HepG2 (cell line): ENCODE results near the gene FKBP8. TPM values are rescaled to one million over a fixed set of nuclear protein-coding genes. Genes with fewer than 3 reads are reported as not detected.
A peak's percentile ranks its signal among the peaks of the same experiment; 100 is the strongest.

ENCODE experiments used
- AGO2 ChIP-seq: fragments of 200-400 bp; formaldehyde crosslinking; optimal IDR thresholded peaks from 2 replicates; pipeline ENCODE3; 2017; ENCODE audit warnings: mild to moderate bottlenecking, low read depth, low read length, moderate library complexity
- ELK4 ChIP-seq: sonication (generic); formaldehyde crosslinking; IDR thresholded peaks from 2 replicates; pipeline ENCODE4 v1.9.0; 2021; ENCODE audit warnings: missing genetic modification reagents, borderline replicate concordance
- FLYWCH1 ChIP-seq: sonication (generic); formaldehyde crosslinking; IDR thresholded peaks from 2 replicates; pipeline ENCODE4 v1.8.1; 2023; ENCODE audit warnings: mild to moderate bottlenecking, missing genetic modification reagents
- IRF2 ChIP-seq: IDR thresholded peaks from 2 replicates; pipeline ENCODE4 v1.6.1; 2018; ENCODE audit warnings: missing genetic modification reagents, missing compliant biosample characterization
- JARID2 ChIP-seq: sonication (generic); formaldehyde crosslinking; IDR thresholded peaks from 2 replicates; pipeline ENCODE4 v1.8.1; 2023; ENCODE audit warnings: missing genetic modification reagents, inconsistent platforms; ENCODE audit not compliant: insufficient replicate concordance
- KIAA2018 ChIP-seq: sonication (generic); formaldehyde crosslinking; IDR thresholded peaks from 2 replicates; pipeline ENCODE4 v1.5.0; 2020; ENCODE audit warnings: mild to moderate bottlenecking, missing genetic modification reagents, borderline replicate concordance
- KMT2A ChIP-seq: sonication (generic); formaldehyde crosslinking; IDR thresholded peaks from 2 replicates; pipeline ENCODE4 v1.4.0; 2020; ENCODE audit warnings: missing genetic modification reagents
- MED1 ChIP-seq: sonication (generic); formaldehyde crosslinking; IDR thresholded peaks from 2 replicates; pipeline ENCODE4 v1.4.0; 2020; ENCODE audit warnings: missing genetic modification reagents
- NAIF1 ChIP-seq: sonication (generic); formaldehyde crosslinking; IDR thresholded peaks from 2 replicates; pipeline ENCODE4 v1.5.0; 2020; ENCODE audit warnings: mild to moderate bottlenecking, missing genetic modification reagents, borderline replicate concordance
- NFKBIZ ChIP-seq: IDR thresholded peaks from 2 replicates; pipeline ENCODE4 v1.6.1; 2018; ENCODE audit warnings: missing genetic modification reagents, missing compliant biosample characterization
- PLRG1 ChIP-seq: fragments of 450-650 bp; conservative IDR thresholded peaks from 2 replicates; pipeline ENCODE4 v1.6.1; 2016
- RARA ChIP-seq: IDR thresholded peaks from 2 replicates; pipeline ENCODE4 v1.6.1; 2016; ENCODE audit warnings: missing genetic modification reagents, missing compliant biosample characterization
- SYNCRIP ChIP-seq: fragments of 200-400 bp; formaldehyde crosslinking; IDR thresholded peaks from 2 replicates; pipeline ENCODE4 v1.6.1; 2018; ENCODE audit warnings: mild to moderate bottlenecking, low read depth, low read length; ENCODE audit not compliant: insufficient read depth
- ZFP62 ChIP-seq: sonication (generic); formaldehyde crosslinking; IDR thresholded peaks from 2 replicates; pipeline ENCODE4 v1.4.0; 2020; ENCODE audit warnings: missing genetic modification reagents
- ZNF274 ChIP-seq: sonication (generic); formaldehyde crosslinking; IDR thresholded peaks from 2 replicates; pipeline ENCODE4 v1.5.1; 2020; ENCODE audit warnings: mild to moderate bottlenecking, missing genetic modification reagents
- ZNF496 ChIP-seq: sonication (generic); formaldehyde crosslinking; IDR thresholded peaks from 2 replicates; pipeline ENCODE4 v1.8.1; 2023; ENCODE audit warnings: mild to moderate bottlenecking, moderate library complexity, missing genetic modification reagents; ENCODE audit not compliant: insufficient replicate concordance
- ZNF674 ChIP-seq: sonication (generic); formaldehyde crosslinking; IDR thresholded peaks from 2 replicates; pipeline ENCODE4 v1.5.0; 2020; ENCODE audit warnings: low read depth, mild to moderate bottlenecking, missing genetic modification reagents
- ZNF781 ChIP-seq: sonication (generic); formaldehyde crosslinking; IDR thresholded peaks from 2 replicates; pipeline ENCODE4 v1.5.1; 2020; ENCODE audit warnings: borderline replicate concordance, mild to moderate bottlenecking, missing genetic modification reagents; ENCODE audit errors: not compliant biosample characterization
- ZNF784 ChIP-seq: sonication (generic); formaldehyde crosslinking; IDR thresholded peaks from 2 replicates; pipeline ENCODE4 v1.5.1; 2020; ENCODE audit warnings: missing genetic modification reagents, mild to moderate bottlenecking, borderline replicate concordance
- polyA plus RNA-seq, 8 experiments: library from polyadenylated mRNA; depleted of rRNA in 3 of 8; stranded (reverse) in 7 of 8; unstranded in 1 of 8; fragments of >200 nt; fragmentation: Illumina TruSeq in 4 of 8; extraction: Trizol in 4 of 8; gene quantifications; 2 replicates each; pipeline versions ENCODE4 v1.2.1 to v1.2.3, GENCODE V29; 2011 to 2016; ENCODE audit warnings: low read depth in 4 of 8, missing spikeins in 1 of 8, mixed read lengths in 1 of 8; ENCODE audit not compliant: insufficient read depth in 1 of 8
- total RNA-seq, 5 experiments: library from RNA; depleted of rRNA; stranded (reverse); fragments of >200 nt; fragmentation: Illumina TruSeq; extraction: Trizol; gene quantifications; 2 replicates each; pipeline ENCODE4 v1.2.3, GENCODE V29; 2016; ENCODE audit warnings: low read depth in 1 of 5

Gene FKBP8
- total and polyA plus RNA-seq, 2 of the 13 experiments (the other 11 are each of a cell fraction or from before 2014, with no cell fraction given): 81.7 to 93.9 TPM

GRCh38 chr19:18514800-18515682, 28.3 kb downstream of the FKBP8 start (continued):
- TF ChIP-seq ZNF274 (CRISPR knock-in tag) (peak; percentile 77; the same call in 1 of the 2 replicates), AGO2 (no peak), JARID2 (CRISPR knock-in tag) (peak; percentile 65), KIAA2018 (CRISPR knock-in tag) (no peak; the same call in 1 of the 2 replicates), RARA (CRISPR knock-in tag) (peak; percentile 100), KMT2A (CRISPR knock-in tag) (peak; percentile 93), SYNCRIP (no peak), IRF2 (peak; percentile 98), ZNF784 (CRISPR knock-in tag) (peak; percentile 97; the same call in 1 of the 2 replicates), ZNF674 (CRISPR knock-in tag) (no peak), ZNF781 (CRISPR knock-in tag) (no peak), NAIF1 (CRISPR knock-in tag) (peak; percentile 83; the same call in 1 of the 2 replicates), ELK4 (no peak), NFKBIZ (CRISPR knock-in tag) (peak; percentile 97), MED1 (peak; percentile 99), ZNF496 (CRISPR knock-in tag) (no peak), ZFP62 (no peak), FLYWCH1 (CRISPR knock-in tag) (no peak), PLRG1 (no peak)
